Keratinocyte (primary cell): ENCODE data around the gene ZBTB20. TPM values are rescaled to one million over a fixed set of nuclear protein-coding genes. Genes with fewer than 3 reads are reported as not detected.

ENCODE experiments used
- DNase-seq: peaks from one replicate; pipeline ENCODE4 v3.0.0-alpha.2; 2011; ENCODE audit warnings: low read depth, missing footprints, low spot score
- FAIRE-seq: peaks from 2 replicates; lab custom pipeline; 2011; peaks lifted over from hg19 to GRCh38; lab: Jason Lieb, UNC
- H2AFZ ChIP-seq: 2 replicates; pipeline ENCODE4 v1.6.0; 2012; ENCODE audit warnings: low read length, control low read depth, inconsistent platforms; ENCODE audit not compliant: control insufficient read depth
- H3K27ac ChIP-seq: 2 replicates; pipeline ENCODE4 v1.5.1; 2011; ENCODE audit warnings: low read length; ENCODE audit not compliant: control insufficient read depth, insufficient read depth
- H3K27me3 ChIP-seq: 3 replicates; pipeline ENCODE4 v1.6.0; 2011; ENCODE audit warnings: low read length; ENCODE audit not compliant: control insufficient read depth, insufficient read depth; ENCODE audit errors: extremely low read depth
- H3K36me3 ChIP-seq, 2 experiments: 2 replicates in 1 of 2; 3 replicates in 1 of 2; pipeline ENCODE4 v1.5.1; 2011; ENCODE audit warnings: low read length in 2 of 2, mild to moderate bottlenecking in 1 of 2; ENCODE audit not compliant: control insufficient read depth in 2 of 2, insufficient read depth in 2 of 2; ENCODE audit errors: extremely low read depth in 1 of 2
- H3K4me1 ChIP-seq: 3 replicates; pipeline ENCODE4 v1.5.1; 2011; ENCODE audit warnings: low read length; ENCODE audit not compliant: control insufficient read depth, insufficient read depth; ENCODE audit errors: extremely low read depth
- H3K4me2 ChIP-seq: 3 replicates; pipeline ENCODE4 v1.6.0; 2011; ENCODE audit warnings: low read depth, low read length; ENCODE audit not compliant: control insufficient read depth, insufficient read depth; ENCODE audit errors: extremely low read depth
- H3K4me3 ChIP-seq, 3 experiments: fragments of 200-600 bp in 1 of 3; sonication (generic) in 1 of 3; 2 replicates in 2 of 3; 3 replicates in 1 of 3; pipeline ENCODE4 v1.5.1; 2011 to 2016; ENCODE audit warnings: low read length in 3 of 3, mild to moderate bottlenecking in 3 of 3, control low read depth in 2 of 3, inconsistent platforms in 1 of 3, low read depth in 1 of 3, mixed read lengths in 1 of 3, mixed run types in 1 of 3, moderate library complexity in 1 of 3; ENCODE audit not compliant: control insufficient read depth in 2 of 3, insufficient read depth in 2 of 3; ENCODE audit errors: extremely low read depth in 1 of 3
- H3K79me2 ChIP-seq: 2 replicates; pipeline ENCODE4 v1.6.0; 2012; ENCODE audit warnings: low read length; ENCODE audit not compliant: control insufficient read depth, insufficient read depth
- H3K9ac ChIP-seq: 3 replicates; pipeline ENCODE4 v1.6.0; 2011; ENCODE audit warnings: low read length; ENCODE audit not compliant: control insufficient read depth, insufficient read depth; ENCODE audit errors: extremely low read depth
- H3K9me1 ChIP-seq: 3 replicates; pipeline ENCODE4 v1.6.0; 2011; ENCODE audit warnings: low read length; ENCODE audit not compliant: control insufficient read depth, insufficient read depth; ENCODE audit errors: extremely low read depth
- H3K9me3 ChIP-seq: 2 replicates; pipeline ENCODE4 v1.5.1; 2012; ENCODE audit warnings: low read depth, low read length; ENCODE audit not compliant: control insufficient read depth
- H4K20me1 ChIP-seq: 3 replicates; pipeline ENCODE4 v1.6.0; 2011; ENCODE audit warnings: low read length; ENCODE audit not compliant: control insufficient read depth, insufficient read depth; ENCODE audit errors: extremely low read depth
- EZH2 ChIP-seq: IDR thresholded peaks from one replicate; pipeline ENCODE4 v1.6.1; 2012; ENCODE audit warnings: inconsistent platforms, mild to moderate bottlenecking, low read length, moderate library complexity
- dilution Hi-C: fragments of 300-500 bp; cut with MboI; formaldehyde crosslinking; loops from one replicate; pipeline ENCODE4 v1.7.0; 2020; ENCODE audit warnings: low sequenced_read_pairs; ENCODE audit not compliant: extremely low pct_ligation_motif_present
- polyA plus RNA-seq, 5 experiments: library from polyadenylated mRNA; depleted of rRNA in 3 of 5; stranded (reverse) in 3 of 5; stranded (forward) in 1 of 5; unstranded in 1 of 5; fragments of >200 nt; gene quantifications; 1 replicate in 1 of 5; 2 replicates in 3 of 5; 3 replicates in 1 of 5; pipeline versions ENCODE4 v1.2.1 to v1.2.3, GENCODE V29; 2011 to 2012; ENCODE audit warnings: missing spikeins in 2 of 5, low read depth in 1 of 5, low replicate concordance in 1 of 5
- TF ChIP-seq, protein P1 (sequence below), 3 experiments: IDR thresholded peaks in 1 of 3; conservative IDR thresholded peaks in 1 of 3; optimal IDR thresholded peaks in 1 of 3; 2 replicates in 2 of 3; 3 replicates in 1 of 3; pipeline versions ENCODE3 to v1.5.1; 2011; ENCODE audit warnings: low read length in 3 of 3, mild to moderate bottlenecking in 3 of 3, moderate library complexity in 2 of 3, control low read depth in 1 of 3, inconsistent platforms in 1 of 3; ENCODE audit not compliant: insufficient read depth in 2 of 3; ENCODE audit errors: extremely low read depth in 1 of 3

ZBTB20 gene
- polyA plus RNA-seq, 1 donor (not counting 4 experiments of a cell fraction or from before 2014, with no cell fraction given), result 0.52 TPM

DNA sequence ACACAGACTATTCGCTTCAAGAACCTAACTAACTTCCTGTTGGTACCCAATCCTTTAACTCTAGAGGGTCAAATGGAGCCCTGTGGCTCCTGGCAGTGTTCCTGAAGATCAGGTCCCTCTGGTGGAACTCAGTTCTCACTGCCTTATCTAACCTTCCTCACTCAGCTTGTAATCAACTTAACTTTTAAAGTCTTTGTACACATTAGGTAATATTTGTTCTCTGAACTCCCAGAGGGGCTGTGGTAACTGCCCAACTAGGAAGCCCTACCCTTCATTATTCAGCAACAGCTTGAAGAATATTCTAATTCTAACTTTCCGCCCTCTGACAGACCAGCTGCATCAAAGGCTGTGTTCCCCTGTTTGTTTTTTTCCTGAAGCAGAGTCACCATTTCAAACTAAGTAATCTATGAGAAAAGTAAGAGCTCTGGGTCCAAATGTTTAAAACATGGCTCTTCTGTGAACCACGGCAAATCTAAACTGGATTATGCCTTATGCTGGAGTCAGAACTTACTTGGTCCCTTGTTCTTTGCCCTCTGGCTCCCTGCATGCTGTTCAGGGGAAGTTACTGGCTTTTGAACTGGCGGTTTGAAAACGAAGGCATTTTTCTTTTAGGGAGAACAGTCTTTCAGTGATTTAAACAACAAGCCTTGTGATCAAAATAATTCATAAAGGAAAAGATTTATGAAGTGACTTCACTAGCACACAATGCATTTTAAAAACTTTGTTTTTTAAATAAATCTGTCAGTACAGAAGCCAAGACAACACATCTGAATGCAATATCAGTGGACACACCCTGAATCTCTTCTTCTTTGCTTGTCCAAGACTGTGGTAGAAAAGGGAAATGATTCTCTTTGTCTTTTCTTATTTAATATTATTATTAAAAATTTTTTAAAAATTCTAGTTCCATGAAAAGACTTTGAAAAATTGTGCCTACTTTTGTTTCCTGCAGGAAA lies 487.7 kb downstream of the ZBTB20 start:
- peaks cover 2% of the 10 kb centered on the region for H3K4me1 ChIP-seq
- FAIRE-seq, result no peak
- no peak overlapping the region for H3K4me2 ChIP-seq
- H3K9me3 ChIP-seq, result no peaks in the 10 kb centered on the region
- no peaks in the 10 kb centered on the region for H3K36me3 ChIP-seq
- TF ChIP-seq EZH2, result no peak
- TF ChIP-seq, protein P1, sequence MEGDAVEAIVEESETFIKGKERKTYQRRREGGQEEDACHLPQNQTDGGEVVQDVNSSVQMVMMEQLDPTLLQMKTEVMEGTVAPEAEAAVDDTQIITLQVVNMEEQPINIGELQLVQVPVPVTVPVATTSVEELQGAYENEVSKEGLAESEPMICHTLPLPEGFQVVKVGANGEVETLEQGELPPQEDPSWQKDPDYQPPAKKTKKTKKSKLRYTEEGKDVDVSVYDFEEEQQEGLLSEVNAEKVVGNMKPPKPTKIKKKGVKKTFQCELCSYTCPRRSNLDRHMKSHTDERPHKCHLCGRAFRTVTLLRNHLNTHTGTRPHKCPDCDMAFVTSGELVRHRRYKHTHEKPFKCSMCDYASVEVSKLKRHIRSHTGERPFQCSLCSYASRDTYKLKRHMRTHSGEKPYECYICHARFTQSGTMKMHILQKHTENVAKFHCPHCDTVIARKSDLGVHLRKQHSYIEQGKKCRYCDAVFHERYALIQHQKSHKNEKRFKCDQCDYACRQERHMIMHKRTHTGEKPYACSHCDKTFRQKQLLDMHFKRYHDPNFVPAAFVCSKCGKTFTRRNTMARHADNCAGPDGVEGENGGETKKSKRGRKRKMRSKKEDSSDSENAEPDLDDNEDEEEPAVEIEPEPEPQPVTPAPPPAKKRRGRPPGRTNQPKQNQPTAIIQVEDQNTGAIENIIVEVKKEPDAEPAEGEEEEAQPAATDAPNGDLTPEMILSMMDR (optimal IDR thresholded peaks at IDR 0.05 in 1 of 3, IDR thresholded peaks at IDR 0.05 in 1 of 3, conservative IDR thresholded peaks at IDR 0.05 in 1 of 3; ENCODE audit: extremely low read depth in 1 of 3, insufficient read depth in 2 of 3, low read length in 3 of 3), result no peak
- no peaks in the 10 kb centered on the region for H4K20me1 ChIP-seq
- no peak overlapping the region for H3K4me3 ChIP-seq
- no peak overlapping the region for H3K27ac ChIP-seq
- no peaks in the 10 kb centered on the region for H3K79me2 ChIP-seq
- dilution Hi-C loops, result no loop called here
- no peak overlapping the region for H3K9ac ChIP-seq
- H2AFZ ChIP-seq, result peak overlapping the region; percentile 8
- no peaks in the 10 kb centered on the region for H3K27me3 ChIP-seq
- H3K9me1 ChIP-seq, result no peaks in the 10 kb centered on the region
- DNase-seq, result no peak

DNA sequence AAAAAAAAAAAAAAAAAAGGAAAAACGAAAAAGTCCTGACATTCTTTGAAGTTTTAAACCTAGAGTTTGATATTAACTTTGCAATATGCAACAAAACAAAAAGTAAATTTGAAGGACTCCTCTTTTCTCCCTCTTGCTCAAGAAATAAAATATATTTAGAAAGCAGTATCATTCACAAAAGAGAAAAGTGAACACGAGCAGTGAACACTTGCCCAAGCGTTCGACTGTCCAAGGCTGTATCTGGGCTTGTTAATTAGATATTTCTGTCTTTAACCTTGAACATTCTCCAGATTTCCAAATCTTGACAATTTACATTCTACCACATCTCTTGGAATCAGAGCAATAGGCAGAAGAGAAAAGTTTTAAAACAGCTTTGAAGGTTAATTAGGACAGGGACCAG lies 495.5 kb downstream of the ZBTB20 start:
- no peaks in the 10 kb centered on the region for H3K79me2 ChIP-seq
- dilution Hi-C loops, result no loop called here

More for the DNA sequence above, 495.5 kb downstream of the ZBTB20 start:
- Histone ChIP-seq H3K4me2 (no peak overlapping the region), H3K9me1 (no peaks in the 10 kb centered on the region), H2AFZ (no peak overlapping the region), H3K36me3 (no peaks in the 10 kb centered on the region), H3K9me3 (no peaks in the 10 kb centered on the region), H3K4me3 (no peak overlapping the region), H4K20me1 (no peaks in the 10 kb centered on the region), H3K27ac (no peak overlapping the region), H3K9ac (no peak overlapping the region), H3K4me1 (peaks cover 23% of the 10 kb centered on the region), H3K27me3 (no peaks in the 10 kb centered on the region)
- FAIRE-seq (no peak), DNase-seq (no peak)
- TF ChIP-seq, protein P1 (optimal IDR thresholded peaks at IDR 0.05 in 1 of 3, IDR thresholded peaks at IDR 0.05 in 1 of 3, conservative IDR thresholded peaks at IDR 0.05 in 1 of 3; ENCODE audit: extremely low read depth in 1 of 3, insufficient read depth in 2 of 3, low read length in 3 of 3), result no peak
